HL-60/S4 (cell line): ENCODE data around the gene ZC3H18.
"Not testable (repeated sequence)": the region's sequence is repeated elsewhere in the genome, so short reads cannot be mapped to it uniquely, and the experiment has no call there.

Experiments
- in situ Hi-C: fragments of 300-500 bp; cut with MboI; formaldehyde crosslinking; loops from 2 replicates; pipeline ENCODE4 v1.14.3; 2022; ENCODE audit warnings: low sequenced_read_pairs

Gene ZC3H18

GRCh38 chr16:88599825-88600538 is 29.8 kb downstream of the ZC3H18 start:
- in situ Hi-C loops, result no loop called here

GRCh38 chr16:88600539-88600896 is 30.3 kb downstream of the ZC3H18 start:
- in situ Hi-C loops, result no loop called here

- in situ Hi-C loops, result no loop called here
Observed at GRCh38 chr16:88601313-88602036, 31.3 kb downstream of the ZC3H18 start.

- in situ Hi-C loops, result no loop called here
Observed at GRCh38 chr16:88602091-88602490, 31.9 kb downstream of the ZC3H18 start.

DNA sequence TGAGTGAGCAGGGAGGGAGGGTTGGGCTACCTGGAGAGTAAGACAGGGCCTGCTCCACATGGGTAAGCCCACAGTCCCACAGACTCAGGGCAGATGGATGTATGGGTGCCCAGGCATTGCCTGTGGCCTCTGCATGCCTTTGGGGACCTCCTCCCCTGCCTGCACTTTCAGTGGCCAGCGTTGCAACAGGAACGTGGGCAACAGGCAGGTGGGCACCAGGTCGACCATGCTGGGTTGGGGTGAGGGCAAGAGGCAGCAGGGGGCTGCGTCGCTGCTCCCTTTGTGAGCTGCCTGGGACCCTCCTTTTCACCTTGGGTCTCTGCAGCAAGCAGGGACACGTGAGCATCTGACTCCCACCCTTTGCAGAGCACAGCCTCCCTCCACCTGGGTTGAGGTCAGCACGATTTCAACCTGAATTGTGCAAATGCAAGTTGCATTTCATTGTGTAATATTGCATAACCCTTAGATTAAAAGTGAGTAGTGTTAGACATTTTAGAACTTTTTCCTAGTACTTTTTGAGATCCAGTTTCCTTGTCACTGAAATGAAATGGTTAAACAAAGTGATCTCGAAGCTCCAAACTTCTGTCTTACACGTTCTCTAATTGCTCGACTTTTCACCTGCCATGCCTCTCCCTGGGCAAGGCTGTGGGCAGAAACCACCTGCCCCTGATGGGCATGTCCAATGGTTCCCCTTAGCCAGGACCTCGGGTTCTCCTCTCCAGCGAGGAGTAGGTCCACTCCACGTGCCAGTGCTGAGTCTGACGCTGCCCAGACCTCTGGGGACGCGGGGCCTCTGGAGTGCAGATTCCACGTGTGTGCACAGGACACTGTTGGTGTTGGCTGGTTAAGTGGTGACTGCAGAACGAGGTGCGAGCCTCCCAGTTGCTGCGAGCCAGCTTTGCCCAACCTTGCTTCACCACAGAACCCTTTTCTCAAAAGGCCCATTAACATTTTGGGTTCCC is 35.3 kb downstream of the ZC3H18 start:
- in situ Hi-C loops, result no loop called here

- in situ Hi-C loops, result no loop called here
Observed at GRCh38 chr16:88606148-88606757, 36.0 kb downstream of the ZC3H18 start.

GRCh38 chr16:88608076-88608475 is 37.9 kb downstream of the ZC3H18 start:
- in situ Hi-C loops, result no loop called here

DNA sequence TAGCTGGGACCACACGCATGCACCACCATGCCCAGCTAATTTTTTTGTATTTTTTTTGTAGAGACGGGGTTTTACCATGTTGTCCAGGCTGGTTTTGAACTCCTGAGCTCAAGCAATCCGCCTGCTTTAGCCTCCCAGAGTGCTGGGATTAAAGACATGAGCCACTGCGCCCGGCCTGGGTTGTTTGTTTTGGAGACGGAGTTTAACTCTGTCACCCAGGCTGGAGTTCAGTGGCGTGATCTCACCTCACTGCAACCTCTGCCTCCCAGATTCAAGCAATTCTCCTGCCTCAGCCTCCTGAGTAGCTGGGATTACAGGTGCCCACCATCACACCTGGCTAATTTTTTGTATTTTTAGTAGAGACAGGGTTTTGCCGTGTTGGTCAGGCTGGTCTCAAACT is 39.2 kb downstream of the ZC3H18 start:
- in situ Hi-C loops, result not testable (repeated sequence)

GRCh38 chr16:88610080-88610479 is 39.9 kb downstream of the ZC3H18 start:
- in situ Hi-C loops, result no loop called here

GRCh38 chr16:88610909-88611812 is 41.0 kb downstream of the ZC3H18 start:
- in situ Hi-C loops, result no loop called here

DNA sequence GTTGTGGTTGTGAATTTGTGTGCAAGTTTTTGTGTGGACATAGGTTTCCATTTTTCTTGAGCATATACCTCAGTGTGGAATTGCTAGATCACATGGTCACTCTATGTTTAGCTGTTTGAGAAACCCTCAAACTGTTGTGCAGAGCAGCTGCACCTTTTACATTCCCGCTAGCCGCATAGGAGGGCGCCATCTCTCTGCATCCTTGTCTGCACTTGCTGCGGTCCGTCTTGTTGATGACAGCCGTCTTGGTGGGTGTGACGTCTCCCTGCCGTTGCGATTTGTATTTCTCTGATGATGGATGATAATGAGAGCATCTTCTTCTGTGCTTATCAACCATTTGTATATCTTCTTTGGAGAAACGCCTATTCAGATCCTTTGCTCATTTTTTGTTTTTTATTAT is 43.1 kb downstream of the ZC3H18 start:
- in situ Hi-C loops, result no loop called here

DNA sequence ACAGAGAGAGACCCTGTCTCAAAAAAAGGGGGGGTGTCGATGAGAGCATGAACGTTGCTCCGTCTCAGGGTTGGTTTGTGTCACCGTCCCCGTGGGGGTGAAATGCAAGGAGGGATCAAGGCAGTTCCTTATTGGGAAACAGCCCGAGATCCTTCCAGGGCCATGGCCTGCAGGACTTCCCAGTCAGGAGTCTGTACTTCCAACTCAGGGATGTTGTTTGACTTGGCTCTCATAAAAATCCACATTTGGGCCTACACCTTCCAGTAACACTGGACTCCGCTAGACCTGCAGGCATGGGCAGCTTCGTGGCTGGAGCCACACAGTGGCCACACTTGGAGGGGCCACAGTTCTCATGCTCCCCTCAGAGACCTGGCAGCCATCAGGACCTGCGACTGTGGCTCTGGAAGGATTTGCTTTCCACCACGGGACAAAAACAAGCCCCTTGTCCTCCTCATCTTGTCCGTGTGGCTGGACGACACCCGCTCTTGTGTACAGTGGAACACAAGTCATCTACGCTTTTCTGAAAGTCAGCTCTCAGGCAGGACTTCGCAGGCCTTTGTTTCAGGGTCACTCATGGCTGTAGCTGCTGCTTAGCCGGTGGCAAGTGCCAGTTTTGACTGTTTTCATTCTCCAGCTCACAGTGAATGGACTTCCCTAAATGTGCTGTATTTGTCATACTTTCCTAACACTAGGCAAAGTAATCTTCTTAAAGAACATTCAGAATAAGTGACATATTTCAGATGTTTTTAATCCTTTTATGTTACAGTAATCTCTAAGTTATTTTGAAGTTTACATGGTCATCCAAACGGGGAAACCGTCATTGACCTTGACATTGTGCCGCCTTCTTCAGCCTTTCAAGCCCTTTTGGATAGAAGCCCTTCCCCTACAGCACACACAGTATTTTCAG is 44.0 kb downstream of the ZC3H18 start:
- in situ Hi-C loops, result no loop called here

DNA sequence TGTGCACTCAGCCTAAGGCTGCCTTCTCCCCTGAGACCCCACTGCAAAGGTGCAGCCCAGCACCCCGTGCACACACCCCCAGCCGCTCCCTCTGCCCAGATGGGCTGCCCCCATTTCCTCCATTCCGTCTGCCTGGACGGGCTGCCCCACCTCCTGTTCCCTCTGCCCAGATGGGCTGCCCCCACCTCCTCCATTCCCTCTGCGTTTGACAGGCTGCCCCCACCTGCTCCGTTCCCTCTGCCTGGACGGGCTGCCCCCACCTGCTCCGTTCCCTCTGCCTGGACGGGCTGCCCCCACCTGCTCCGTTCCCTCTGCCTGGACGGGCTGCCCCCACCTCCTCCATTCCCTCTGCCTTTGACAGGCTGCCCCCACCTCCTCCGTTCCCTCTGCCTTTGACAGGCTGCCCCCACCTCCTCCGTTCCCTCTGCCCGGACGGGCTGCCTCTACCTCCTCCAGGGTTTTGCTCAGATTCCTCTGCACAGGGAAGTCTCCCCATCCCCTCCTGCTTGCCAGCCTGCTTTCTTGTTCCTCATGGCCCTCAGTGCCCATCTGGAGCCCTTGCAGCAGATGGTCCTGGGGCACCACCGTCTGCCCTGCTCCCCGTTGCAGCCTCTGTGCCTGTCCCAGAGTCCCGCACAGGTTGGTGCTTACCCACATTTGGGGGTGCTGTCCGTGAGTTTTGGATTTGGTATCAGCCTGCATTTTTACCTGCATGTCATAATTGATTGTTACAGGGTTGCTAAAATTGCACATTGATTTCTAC is 44.8 kb downstream of the ZC3H18 start:
- in situ Hi-C loops, result no loop called here

DNA sequence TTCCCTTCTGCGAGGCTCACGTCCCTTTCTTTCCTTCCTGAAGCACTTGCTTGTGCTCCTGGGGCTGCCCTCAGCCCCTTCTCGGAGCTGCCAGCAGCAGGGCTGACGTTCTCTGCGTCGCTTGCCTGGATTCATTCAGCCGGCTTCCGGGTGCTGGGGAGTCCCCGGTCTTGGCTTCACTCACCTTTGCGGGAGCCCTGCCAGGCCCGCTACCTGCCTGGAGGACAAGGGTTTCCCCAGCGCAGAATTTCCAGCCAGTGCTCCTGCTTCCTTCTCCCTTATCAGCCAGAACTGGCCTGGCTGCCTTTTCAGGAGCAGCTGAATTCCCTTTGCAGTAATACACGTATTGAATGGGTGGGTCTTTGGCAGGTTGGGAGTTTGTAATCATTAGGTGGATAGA is 46.1 kb downstream of the ZC3H18 start:
- in situ Hi-C loops, result no loop called here

GRCh38 chr16:88616736-88617135 is 46.5 kb downstream of the ZC3H18 start:
- in situ Hi-C loops, result no loop called here

DNA sequence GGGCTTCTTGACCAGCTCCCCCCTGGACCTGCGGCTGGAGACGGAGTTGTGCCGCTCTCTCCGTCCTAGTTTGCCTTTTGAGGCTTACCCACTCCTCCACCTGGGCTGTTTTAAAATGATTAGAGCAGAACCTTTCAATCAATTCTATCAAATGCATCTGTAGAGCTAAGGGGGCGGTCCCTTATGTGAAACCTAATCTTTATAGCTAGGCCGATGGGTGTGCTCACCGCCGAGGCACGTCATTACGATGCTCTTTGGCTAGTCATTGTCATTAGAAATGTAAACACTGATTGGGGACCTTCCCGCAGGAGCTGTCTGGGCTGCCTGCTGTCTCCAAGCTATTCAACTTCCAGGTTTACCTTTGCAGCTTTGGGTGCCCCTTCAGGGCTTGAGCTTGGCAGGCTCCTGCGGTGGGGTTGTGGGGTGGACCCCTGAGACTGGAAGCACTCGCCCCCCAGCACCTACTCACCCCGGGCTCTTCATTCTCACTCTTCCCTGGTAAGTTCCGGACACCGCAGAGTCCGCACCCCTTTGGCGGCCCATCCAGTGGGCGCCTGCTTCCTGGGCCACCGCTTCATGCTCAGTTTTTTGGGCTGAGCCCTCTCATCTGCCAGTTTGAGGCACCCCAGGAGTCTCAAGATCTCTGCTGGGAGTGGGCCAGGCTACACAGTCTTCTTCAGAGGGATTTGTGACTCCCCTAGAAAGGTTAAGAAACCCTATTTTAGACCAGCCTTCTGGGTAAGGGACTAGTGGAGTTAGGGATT is 47.2 kb downstream of the ZC3H18 start:
- in situ Hi-C loops, result no loop called here

DNA sequence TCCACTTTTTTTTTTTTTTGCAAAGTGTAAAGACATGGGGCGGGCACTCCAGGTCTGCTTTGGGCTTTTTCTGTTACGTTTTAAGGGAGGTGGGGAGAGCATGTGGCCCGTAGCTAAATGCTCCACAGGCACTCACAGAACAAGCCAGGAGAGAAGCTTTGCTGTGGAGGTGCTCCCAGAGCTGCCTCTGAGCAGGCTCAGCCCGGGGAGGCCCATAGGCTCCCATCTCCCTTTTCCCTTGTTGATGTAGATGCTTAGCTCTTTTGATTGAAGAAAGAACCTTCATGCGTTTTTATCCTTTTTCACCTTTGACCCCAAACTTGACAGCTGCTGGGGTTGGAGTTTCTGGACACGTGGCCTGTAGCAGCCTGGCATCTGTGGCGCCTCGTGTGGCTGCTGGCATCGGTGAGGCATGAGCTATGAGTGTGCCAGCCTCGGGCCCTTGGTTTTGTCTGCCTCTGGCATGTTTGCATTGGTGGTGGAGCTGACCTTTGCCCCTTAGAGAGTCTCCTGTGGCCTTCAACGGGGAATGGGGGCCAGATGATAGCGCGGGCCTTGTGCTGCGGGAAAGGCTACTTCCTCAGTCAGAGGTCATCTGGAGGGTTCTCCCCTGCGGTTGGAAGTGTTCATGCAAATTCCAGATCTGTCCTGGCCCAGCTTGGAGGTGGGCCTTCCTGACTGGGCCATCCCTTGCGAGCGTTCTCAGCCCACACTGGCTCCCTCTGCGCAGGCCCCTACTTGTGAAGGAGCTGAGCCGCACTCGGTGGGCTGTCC is 48.2 kb downstream of the ZC3H18 start:
- in situ Hi-C loops, result no loop called here
